Measurements from ENCODE around the gene ELOVL5. TPM values are rescaled to one million over a fixed set of nuclear protein-coding genes. Genes with fewer than 3 reads are reported as not detected.

ELOVL5 gene
- polyA plus RNA-seq, 1 of the 3 experiments (the other 2 are of a cell fraction), result 31.9 TPM

DNA sequence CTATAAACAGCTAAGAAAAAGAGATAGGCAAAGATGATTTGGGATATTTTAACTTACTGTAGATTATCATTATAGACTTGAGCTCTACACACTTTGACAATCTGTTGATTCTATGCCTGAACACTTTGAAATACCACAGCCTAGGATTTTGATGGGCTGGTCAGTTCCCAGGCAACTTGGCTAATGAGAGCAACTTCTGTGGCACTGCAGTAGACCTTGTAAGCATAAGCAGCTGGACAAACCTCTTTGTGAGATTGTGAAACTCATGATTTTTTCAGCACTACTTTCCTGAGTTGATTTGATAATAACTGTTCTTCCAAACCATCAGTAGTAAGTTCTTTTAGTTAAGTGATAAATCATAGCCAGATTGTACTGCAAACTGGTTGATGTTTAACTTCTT is 27.1 kb upstream of the ELOVL5 start (continued):
- TF ChIP-seq, protein P1, sequence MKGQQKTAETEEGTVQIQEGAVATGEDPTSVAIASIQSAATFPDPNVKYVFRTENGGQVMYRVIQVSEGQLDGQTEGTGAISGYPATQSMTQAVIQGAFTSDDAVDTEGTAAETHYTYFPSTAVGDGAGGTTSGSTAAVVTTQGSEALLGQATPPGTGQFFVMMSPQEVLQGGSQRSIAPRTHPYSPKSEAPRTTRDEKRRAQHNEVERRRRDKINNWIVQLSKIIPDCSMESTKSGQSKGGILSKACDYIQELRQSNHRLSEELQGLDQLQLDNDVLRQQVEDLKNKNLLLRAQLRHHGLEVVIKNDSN (IDR thresholded peaks at IDR 0.05; ENCODE audit: borderline replicate concordance, low read depth), result no peak

DNA sequence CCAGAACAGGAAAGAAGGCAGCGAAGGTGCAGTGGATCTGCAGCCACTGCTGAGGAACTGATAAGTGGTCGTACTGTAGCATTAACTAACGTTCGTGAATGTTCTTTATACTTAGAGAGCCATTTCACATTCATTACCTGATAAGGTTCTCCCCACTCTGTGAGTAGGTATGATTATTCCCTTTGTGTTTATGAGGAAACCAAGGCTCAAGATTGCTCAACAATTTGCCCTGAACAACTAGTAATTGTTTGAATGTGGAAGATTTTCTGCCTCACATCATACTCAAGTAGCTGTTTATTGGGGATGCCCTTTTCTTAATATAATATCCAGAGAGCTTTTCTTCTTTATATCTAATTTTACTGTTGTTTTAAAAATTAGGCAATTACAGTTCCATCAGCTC is 24.9 kb upstream of the ELOVL5 start:
- POLR2A ChIA-PET, result no interaction called here
- Histone ChIP-seq H3K9me2 (no peaks in the 10 kb centered on the region), H3K4me3 (ENCODE audit: low read depth in 2 of 2, low read length in 1 of 2) (no peak overlapping the region), H3K36me3 (replicated peaks in 1 of 2; ENCODE audit: control insufficient read depth in 1 of 2, insufficient read depth in 2 of 2, low read length in 1 of 2) (no peaks in the 10 kb centered on the region), H2AFZ (ENCODE audit: low read depth) (no peak overlapping the region), H3K27me3 (ENCODE audit: insufficient read depth) (no peaks in the 10 kb centered on the region; the same call in 1 of the 2 replicates), H3K4me2 (no peak overlapping the region), H4K20me1 (ENCODE audit: insufficient read depth) (no peaks in the 10 kb centered on the region), H3K9ac (no peak overlapping the region), H3K4me1 (ENCODE audit: control insufficient read depth in 1 of 2, insufficient read depth in 2 of 2, low read depth in 1 of 2, low read length in 1 of 2) (no peaks in the 10 kb centered on the region), H3K9me3 (no peaks in the 10 kb centered on the region), H3F3A (replicated peaks; ENCODE audit: insufficient read depth) (no peaks in the 10 kb centered on the region), H3K27ac (ENCODE audit: low read depth in 2 of 2, low read length in 1 of 2) (no peak overlapping the region), H3K79me2 (ENCODE audit: insufficient read depth) (no peaks in the 10 kb centered on the region)
- CTCF ChIA-PET, result interaction anchor here (0.6 to 1.2 kb wide), 2 partner anchors 201 to 202 kb away, joined by 3 to 5 read pairs; no protein-coding TSS in a partner anchor
- TF ChIP-seq POLR2AphosphoS5 (IDR thresholded peaks at IDR 0.05; ENCODE audit: low read depth, low read length) (no peak), RAD21 (IDR thresholded peaks at IDR 0.05; ENCODE audit: low read length) (no peak), FOSL2 (IDR thresholded peaks at IDR 0.05; ENCODE audit: borderline replicate concordance, low read depth) (no peak), ELF1 (IDR thresholded peaks at IDR 0.05) (no peak), MXI1 (IDR thresholded peaks at IDR 0.05; ENCODE audit: low read depth, low read length) (no peak), NRF1 (IDR thresholded peaks at IDR 0.05; ENCODE audit: low read depth, low read length) (no peak), RCOR1 (IDR thresholded peaks at IDR 0.05; ENCODE audit: low read length) (no peak), TCF12 (IDR thresholded peaks at IDR 0.05) (no peak), CHD2 (IDR thresholded peaks at IDR 0.05; ENCODE audit: low read length, partially characterized antibody) (no peak), SMC3 (IDR thresholded peaks at IDR 0.05; ENCODE audit: low read depth, low read length) (no peak), EZH2phosphoT487 (IDR thresholded peaks at IDR 0.05; ENCODE audit: borderline replicate concordance, low read depth) (no peak), GATA2 (CRISPR knock-in tag; IDR thresholded peaks at IDR 0.05) (no peak), TEAD4 (IDR thresholded peaks at IDR 0.05; ENCODE audit: borderline replicate concordance, insufficient read depth) (no peak)
- TF ChIP-seq, protein P2, sequence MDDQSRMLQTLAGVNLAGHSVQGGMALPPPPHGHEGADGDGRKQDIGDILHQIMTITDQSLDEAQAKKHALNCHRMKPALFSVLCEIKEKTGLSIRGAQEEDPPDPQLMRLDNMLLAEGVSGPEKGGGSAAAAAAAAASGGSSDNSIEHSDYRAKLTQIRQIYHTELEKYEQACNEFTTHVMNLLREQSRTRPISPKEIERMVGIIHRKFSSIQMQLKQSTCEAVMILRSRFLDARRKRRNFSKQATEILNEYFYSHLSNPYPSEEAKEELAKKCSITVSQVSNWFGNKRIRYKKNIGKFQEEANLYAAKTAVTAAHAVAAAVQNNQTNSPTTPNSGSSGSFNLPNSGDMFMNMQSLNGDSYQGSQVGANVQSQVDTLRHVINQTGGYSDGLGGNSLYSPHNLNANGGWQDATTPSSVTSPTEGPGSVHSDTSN (IDR thresholded peaks at IDR 0.05), result no peak
- TF ChIP-seq, protein P1 (IDR thresholded peaks at IDR 0.05; ENCODE audit: borderline replicate concordance, low read depth), result no peak
- TF ChIP-seq, protein P3, sequence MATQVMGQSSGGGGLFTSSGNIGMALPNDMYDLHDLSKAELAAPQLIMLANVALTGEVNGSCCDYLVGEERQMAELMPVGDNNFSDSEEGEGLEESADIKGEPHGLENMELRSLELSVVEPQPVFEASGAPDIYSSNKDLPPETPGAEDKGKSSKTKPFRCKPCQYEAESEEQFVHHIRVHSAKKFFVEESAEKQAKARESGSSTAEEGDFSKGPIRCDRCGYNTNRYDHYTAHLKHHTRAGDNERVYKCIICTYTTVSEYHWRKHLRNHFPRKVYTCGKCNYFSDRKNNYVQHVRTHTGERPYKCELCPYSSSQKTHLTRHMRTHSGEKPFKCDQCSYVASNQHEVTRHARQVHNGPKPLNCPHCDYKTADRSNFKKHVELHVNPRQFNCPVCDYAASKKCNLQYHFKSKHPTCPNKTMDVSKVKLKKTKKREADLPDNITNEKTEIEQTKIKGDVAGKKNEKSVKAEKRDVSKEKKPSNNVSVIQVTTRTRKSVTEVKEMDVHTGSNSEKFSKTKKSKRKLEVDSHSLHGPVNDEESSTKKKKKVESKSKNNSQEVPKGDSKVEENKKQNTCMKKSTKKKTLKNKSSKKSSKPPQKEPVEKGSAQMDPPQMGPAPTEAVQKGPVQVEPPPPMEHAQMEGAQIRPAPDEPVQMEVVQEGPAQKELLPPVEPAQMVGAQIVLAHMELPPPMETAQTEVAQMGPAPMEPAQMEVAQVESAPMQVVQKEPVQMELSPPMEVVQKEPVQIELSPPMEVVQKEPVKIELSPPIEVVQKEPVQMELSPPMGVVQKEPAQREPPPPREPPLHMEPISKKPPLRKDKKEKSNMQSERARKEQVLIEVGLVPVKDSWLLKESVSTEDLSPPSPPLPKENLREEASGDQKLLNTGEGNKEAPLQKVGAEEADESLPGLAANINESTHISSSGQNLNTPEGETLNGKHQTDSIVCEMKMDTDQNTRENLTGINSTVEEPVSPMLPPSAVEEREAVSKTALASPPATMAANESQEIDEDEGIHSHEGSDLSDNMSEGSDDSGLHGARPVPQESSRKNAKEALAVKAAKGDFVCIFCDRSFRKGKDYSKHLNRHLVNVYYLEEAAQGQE (IDR thresholded peaks at IDR 0.05; ENCODE audit: low read depth, low read length), result no peak
- TF ChIP-seq, protein P4, sequence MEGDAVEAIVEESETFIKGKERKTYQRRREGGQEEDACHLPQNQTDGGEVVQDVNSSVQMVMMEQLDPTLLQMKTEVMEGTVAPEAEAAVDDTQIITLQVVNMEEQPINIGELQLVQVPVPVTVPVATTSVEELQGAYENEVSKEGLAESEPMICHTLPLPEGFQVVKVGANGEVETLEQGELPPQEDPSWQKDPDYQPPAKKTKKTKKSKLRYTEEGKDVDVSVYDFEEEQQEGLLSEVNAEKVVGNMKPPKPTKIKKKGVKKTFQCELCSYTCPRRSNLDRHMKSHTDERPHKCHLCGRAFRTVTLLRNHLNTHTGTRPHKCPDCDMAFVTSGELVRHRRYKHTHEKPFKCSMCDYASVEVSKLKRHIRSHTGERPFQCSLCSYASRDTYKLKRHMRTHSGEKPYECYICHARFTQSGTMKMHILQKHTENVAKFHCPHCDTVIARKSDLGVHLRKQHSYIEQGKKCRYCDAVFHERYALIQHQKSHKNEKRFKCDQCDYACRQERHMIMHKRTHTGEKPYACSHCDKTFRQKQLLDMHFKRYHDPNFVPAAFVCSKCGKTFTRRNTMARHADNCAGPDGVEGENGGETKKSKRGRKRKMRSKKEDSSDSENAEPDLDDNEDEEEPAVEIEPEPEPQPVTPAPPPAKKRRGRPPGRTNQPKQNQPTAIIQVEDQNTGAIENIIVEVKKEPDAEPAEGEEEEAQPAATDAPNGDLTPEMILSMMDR (IDR thresholded peaks at IDR 0.05), result no peak
- 63% methylated on average over 4 of the region's 4 CpGs for WGBS (ENCODE audit: low lambda C conversion rate)
- DNase-seq, result no peak

Data from SK-N-SH (cell line).